HEK293T (cell line): ENCODE measurements around the gene PRKG1.

Experiments
- ARNT ChIP-seq: fragments of 450-650 bp; IDR thresholded peaks from 2 replicates; pipeline ENCODE4 v1.6.1; 2017; ENCODE audit warnings: mild to moderate bottlenecking
- BHLHE40 ChIP-seq: fragments of 450-650 bp; IDR thresholded peaks from 2 replicates; pipeline ENCODE4 v1.6.1; 2016; ENCODE audit warnings: mild to moderate bottlenecking, moderate library complexity, borderline replicate concordance
- CTBP1 ChIP-seq: fragments of 450-650 bp; IDR thresholded peaks from 2 replicates; pipeline ENCODE4 v1.6.1; 2016; ENCODE audit warnings: borderline replicate concordance
- ELF4 ChIP-seq: fragments of 450-650 bp; IDR thresholded peaks from 2 replicates; pipeline ENCODE4 v1.6.1; 2017; ENCODE audit warnings: antibody characterized with exemption
- FOXA1 ChIP-seq: fragments of 450-650 bp; IDR thresholded peaks from 2 replicates; pipeline ENCODE4 v1.6.1; 2016; ENCODE audit warnings: mild to moderate bottlenecking
- FOXK2 ChIP-seq: fragments of 450-650 bp; IDR thresholded peaks from 2 replicates; pipeline ENCODE4 v1.6.1; 2016; ENCODE audit warnings: mild to moderate bottlenecking
- FOXM1 ChIP-seq: fragments of 450-650 bp; IDR thresholded peaks from 2 replicates; pipeline ENCODE4 v1.6.1; 2017; ENCODE audit warnings: mild to moderate bottlenecking, borderline replicate concordance
- LEF1 ChIP-seq: fragments of 450-650 bp; IDR thresholded peaks from 2 replicates; pipeline ENCODE4 v1.6.1; 2017; ENCODE audit warnings: mild to moderate bottlenecking, borderline replicate concordance
- NFRKB ChIP-seq: fragments of 450-650 bp; IDR thresholded peaks from 2 replicates; pipeline ENCODE4 v1.6.1; 2016; ENCODE audit warnings: mild to moderate bottlenecking, moderate library complexity
- PKNOX1 ChIP-seq: fragments of 450-650 bp; IDR thresholded peaks from 2 replicates; pipeline ENCODE4 v1.6.1; 2016
- SP1 ChIP-seq: fragments of 450-650 bp; IDR thresholded peaks from 2 replicates; pipeline ENCODE4 v1.6.1; 2017
- SUZ12 ChIP-seq: fragments of 450-650 bp; IDR thresholded peaks from 2 replicates; pipeline ENCODE4 v1.6.1; 2016; ENCODE audit warnings: mild to moderate bottlenecking
- TARDBP ChIP-seq: fragments of 450-650 bp; IDR thresholded peaks from 2 replicates; pipeline ENCODE4 v1.6.1; 2016
- ZNF384 ChIP-seq: fragments of 450-650 bp; IDR thresholded peaks from 2 replicates; pipeline ENCODE4 v1.6.1; 2016

- TF ChIP-seq FOXK2 (no peak), PKNOX1 (no peak), NFRKB (no peak), FOXA1 (no peak), ZNF384 (no peak), FOXM1 (no peak), CTBP1 (no peak), SP1 (no peak), ARNT (no peak), BHLHE40 (no peak), SUZ12 (no peak), TARDBP (no peak), ELF4 (no peak), LEF1 (no peak)
These were observed 292.8 kb downstream of the PRKG1 start for GRCh38 chr10:51367127-51367526.
